HepG2 (cell line): Measurements from ENCODE around the gene CD300LD. TPM values are rescaled to one million over a fixed set of nuclear protein-coding genes. Genes with fewer than 3 reads are reported as not detected.

ENCODE experiments used
- ATAC-seq: fragments of 200-7000 bp; cut with Tn5 transposase; 3 replicates; pipeline ENCODE4 v1.9.1; 2020; ENCODE audit warnings: mild to moderate bottlenecking, moderate library complexity
- BruUV-seq: library from RNA; stranded (reverse); fragments of 400-500 nt; replicated peaks from 2 replicates; lab custom pipeline; 2021; lab: Mats Ljungman, UMichigan
- CTCF ChIA-PET: fragments of 300-600 bp; formaldehyde crosslinking; extraction: SDS; loops from one replicate; lab custom pipeline; 2021; ENCODE audit warnings: low total read pairs, inconsistent platforms, low intra/inter-chr PET ratio; lab: Yijun Ruan, JAX
- POLR2A ChIA-PET: fragments of 350-600 bp; sonication (Branson Sonifier 250); formaldehyde crosslinking; loops from one replicate; lab custom pipeline; 2020; ENCODE audit warnings: antibody characterized with exemption, inconsistent platforms; lab: Yijun Ruan, JAX
- DNase-seq: peaks from one replicate; pipeline ENCODE4 v3.0.0-alpha.2; 2015; ENCODE audit warnings: low spot score
- FAIRE-seq: peaks from 3 replicates; lab custom pipeline; 2011; peaks lifted over from hg19 to GRCh38; lab: Jason Lieb, UNC
- H2AFZ ChIP-seq: one replicate; pipeline ENCODE4 v1.6.1; 2011; ENCODE audit warnings: low read length, inconsistent platforms
- H3K27ac ChIP-seq: fragments of 300-600 bp; 3 replicates; pipeline ENCODE4 v1.8.0; 2011; ENCODE audit warnings: mixed run types, mild to moderate bottlenecking, mixed read lengths, low read length, inconsistent platforms; ENCODE audit not compliant: insufficient read depth; ENCODE audit errors: extremely low read length
- H3K27me3 ChIP-seq, 2 experiments: fragments of 200-600 bp in 1 of 2; 2 replicates in 1 of 2; 3 replicates in 1 of 2; pipeline versions ENCODE4 v1.6.0 to v1.8.0; 2011; ENCODE audit warnings: low read length in 2 of 2, mild to moderate bottlenecking in 2 of 2, moderate library complexity in 2 of 2, inconsistent platforms in 1 of 2; ENCODE audit not compliant: insufficient read depth in 2 of 2, control insufficient read depth in 1 of 2
- H3K36me3 ChIP-seq, 2 experiments: fragments of 200-600 bp in 1 of 2; replicated peaks in 1 of 2; 2 replicates in 1 of 2; 3 replicates in 1 of 2; pipeline versions ENCODE4 v1.5.1 to v1.8.0; 2011; ENCODE audit warnings: low read length in 2 of 2, inconsistent platforms in 1 of 2; ENCODE audit not compliant: insufficient read depth in 2 of 2, control insufficient read depth in 1 of 2
- H3K4me1 ChIP-seq: 2 replicates; pipeline ENCODE4 v1.5.1; 2012; ENCODE audit warnings: low read length, inconsistent platforms; ENCODE audit not compliant: insufficient read depth
- H3K4me2 ChIP-seq: 2 replicates; pipeline ENCODE4 v1.6.0; 2011; ENCODE audit warnings: low read depth, low read length, inconsistent platforms
- H3K4me3 ChIP-seq, 3 experiments: fragments of 200-600 bp in 1 of 3; sonication (generic), shearing (Covaris generic) in 1 of 3; replicated peaks in 1 of 3; 2 replicates each; pipeline ENCODE4 v1.5.1; 2011 to 2016; ENCODE audit warnings: low read length in 3 of 3, inconsistent platforms in 2 of 3, low read depth in 2 of 3, mild to moderate bottlenecking in 2 of 3, control low read depth in 1 of 3, mixed read lengths in 1 of 3; ENCODE audit not compliant: insufficient read depth in 1 of 3
- H3K79me2 ChIP-seq: one replicate; pipeline ENCODE4 v1.6.1; 2011; ENCODE audit warnings: low read length, inconsistent platforms; ENCODE audit not compliant: insufficient read depth
- H3K9ac ChIP-seq: 2 replicates; pipeline ENCODE4 v1.6.0; 2011; ENCODE audit warnings: mild to moderate bottlenecking, low read depth, low read length, inconsistent platforms; ENCODE audit not compliant: insufficient read depth
- H3K9me3 ChIP-seq: 2 replicates; pipeline ENCODE4 v1.5.1; 2012; ENCODE audit warnings: mild to moderate bottlenecking, low read length
- H4K20me1 ChIP-seq: 2 replicates; pipeline ENCODE4 v1.6.0; 2011; ENCODE audit warnings: inconsistent platforms, mild to moderate bottlenecking, low read length, moderate library complexity; ENCODE audit not compliant: insufficient read depth
- BRF2 ChIP-seq: sonication (generic); formaldehyde crosslinking; IDR thresholded peaks from 2 replicates; pipeline ENCODE4 v1.8.1; 2022; ENCODE audit warnings: mild to moderate bottlenecking, missing genetic modification reagents
- ELK4 ChIP-seq: sonication (generic); formaldehyde crosslinking; IDR thresholded peaks from 2 replicates; pipeline ENCODE4 v1.9.0; 2021; ENCODE audit warnings: missing genetic modification reagents, borderline replicate concordance
- HNRNPL ChIP-seq: fragments of 200-400 bp; formaldehyde crosslinking; IDR thresholded peaks from 2 replicates; pipeline ENCODE4 v1.6.1; 2017; ENCODE audit warnings: mild to moderate bottlenecking, low read depth, low read length
- IKZF1 ChIP-seq: fragments of 450-650 bp; IDR thresholded peaks from 2 replicates; pipeline ENCODE4 v1.7.1; 2016
- MAFK ChIP-seq, 2 experiments: IDR thresholded peaks in 1 of 2; conservative IDR thresholded peaks in 1 of 2; 2 replicates each; pipeline ENCODE4 v1.6.1; 2011; ENCODE audit warnings: improper control_type of control experiment in 2 of 2, low read length in 2 of 2
- NONO ChIP-seq, 2 experiments: fragments of 450-650 bp in 1 of 2; sonication (generic) in 1 of 2; formaldehyde crosslinking in 1 of 2; IDR thresholded peaks in 1 of 2; conservative IDR thresholded peaks in 1 of 2; 2 replicates each; pipeline versions ENCODE4 v1.6.1 to v1.8.0; 2017 to 2022; ENCODE audit warnings: mild to moderate bottlenecking in 1 of 2, missing genetic modification reagents in 1 of 2, moderate library complexity in 1 of 2
- RBFOX2 ChIP-seq: fragments of 200-400 bp; formaldehyde crosslinking; IDR thresholded peaks from 2 replicates; pipeline ENCODE4 v1.6.1; 2017; ENCODE audit warnings: low read depth, mild to moderate bottlenecking, low read length
- SALL2 ChIP-seq: sonication (generic); formaldehyde crosslinking; IDR thresholded peaks from 2 replicates; pipeline ENCODE4 v1.8.1; 2023; ENCODE audit warnings: mild to moderate bottlenecking, missing genetic modification reagents, inconsistent platforms
- STAT6 ChIP-seq: sonication (generic); formaldehyde crosslinking; IDR thresholded peaks from 2 replicates; pipeline ENCODE4 v1.4.0; 2020; ENCODE audit warnings: missing genetic modification reagents, mild to moderate bottlenecking, borderline replicate concordance
- ZNF3 ChIP-seq: IDR thresholded peaks from 2 replicates; pipeline ENCODE4 v1.7.0; 2017; ENCODE audit warnings: inconsistent platforms
- WGBS: methylation state at CpG from one replicate; pipeline ENCODE4 v1.1.6; 2017; ENCODE audit warnings: low lambda C conversion rate; 5-methylcytosine and 5-hydroxymethylcytosine counted together
- in situ Hi-C: cut with HindIII; loops from 2 replicates; pipeline ENCODE4 v1.10.0; 2017; ENCODE audit warnings: low pct_unique_long_range_greater_than_20kb; ENCODE audit not compliant: extremely low pct_ligation_motif_present
- intact Hi-C: fragments of 100-400 bp; cut with micrococcal nuclease; formaldehyde crosslinking; loops from one replicate; pipeline ENCODE4 v1.10.0; 2022; ENCODE audit not compliant: unreplicated experiment
- polyA plus RNA-seq, 8 experiments: library from polyadenylated mRNA; depleted of rRNA in 3 of 8; stranded (reverse) in 7 of 8; unstranded in 1 of 8; fragments of >200 nt; fragmentation: Illumina TruSeq in 4 of 8; extraction: Trizol in 4 of 8; gene quantifications; 2 replicates each; pipeline versions ENCODE4 v1.2.1 to v1.2.3, GENCODE V29; 2011 to 2016; ENCODE audit warnings: low read depth in 4 of 8, missing spikeins in 1 of 8, mixed read lengths in 1 of 8; ENCODE audit not compliant: insufficient read depth in 1 of 8
- total RNA-seq, 5 experiments: library from RNA; depleted of rRNA; stranded (reverse); fragments of >200 nt; fragmentation: Illumina TruSeq; extraction: Trizol; gene quantifications; 2 replicates each; pipeline ENCODE4 v1.2.3, GENCODE V29; 2016; ENCODE audit warnings: low read depth in 1 of 5

Gene CD300LD
- total and polyA plus RNA-seq, 2 of the 13 experiments (the other 11 are each of a cell fraction or from before 2014, with no cell fraction given), result not detected

GRCh38 chr17:74569020-74570003 is 22.8 kb downstream of the CD300LD start:
- intact Hi-C loops, result no loop called here
- BruUV-seq, result no TSS peak
- in situ Hi-C loops, result no loop called here
- CTCF ChIA-PET, result no interaction called here
- no peak overlapping the region for H3K4me3 ChIP-seq
- H4K20me1 ChIP-seq, result no peaks in the 10 kb centered on the region
- H3K9me3 ChIP-seq, result no peaks in the 10 kb centered on the region
- POLR2A ChIA-PET, result no interaction called here
- no peak overlapping the region for H3K4me2 ChIP-seq
- no peak overlapping the region for H2AFZ ChIP-seq
- FAIRE-seq (no peak), ATAC-seq (peak; percentile 22; the same call in 2 of the 3 replicates), DNase-seq (no peak)
- no peaks in the 10 kb centered on the region for H3K4me1 ChIP-seq
- H3K9ac ChIP-seq, result no peak overlapping the region
- 43% methylated on average over 28 of the region's 32 CpGs for WGBS
- H3K27me3 ChIP-seq, result peaks cover 2 to 30% of the 10 kb centered on the region in 2 experiments
- H3K79me2 ChIP-seq, result no peaks in the 10 kb centered on the region
- no peaks in the 10 kb centered on the region for H3K36me3 ChIP-seq
- no peak overlapping the region for H3K27ac ChIP-seq
- no peak for TF ChIP-seq RBFOX2
- TF ChIP-seq BRF2, result no peak
- TF ChIP-seq MAFK (conservative IDR thresholded peaks at IDR 0.05 in 1 of 2, IDR thresholded peaks at IDR 0.05 in 1 of 2; ENCODE audit: low read length in 2 of 2), result peak; percentile 30 to 32; a peak in 2 of 4 replicates
- TF ChIP-seq IKZF1, result peak; percentile 68; the same call in 1 of the 2 replicates
- TF ChIP-seq ELK4 (CRISPR knock-in tag), result no peak
- TF ChIP-seq SALL2 (CRISPR knock-in tag), result no peak
- TF ChIP-seq STAT6, result no peak
- TF ChIP-seq HNRNPL, result 0 out of 2 replicates have a peak, but pooled peaks have one; percentile 17
- TF ChIP-seq NONO (IDR thresholded peaks at IDR 0.05), result no peak
- TF ChIP-seq NONO (CRISPR knock-in tag; conservative IDR thresholded peaks at IDR 0.05), result no peak
- no peak for TF ChIP-seq ZNF3 (CRISPR knock-in tag)
